Nephron progenitor cell (in vitro differentiated cells): ENCODE measurements around the gene KRTAP4-1.

Experiments
- DNase-seq: peaks from one replicate; pipeline ENCODE4 v3.0.0; 2021
- H3K27ac Mint-ChIP-seq: 2 replicates; pipeline ENCODE4 v1.8.0; 2021; ENCODE audit warnings: mild to moderate bottlenecking, moderate library complexity, mixed read lengths
- H3K27me3 Mint-ChIP-seq: 2 replicates; pipeline ENCODE4 v1.8.0; 2021; ENCODE audit warnings: mild to moderate bottlenecking, low read depth, mixed read lengths; ENCODE audit not compliant: poor library complexity
- H3K36me3 Mint-ChIP-seq: 2 replicates; pipeline ENCODE4 v1.8.0; 2021; ENCODE audit warnings: low read depth, mixed read lengths
- H3K4me1 Mint-ChIP-seq: 2 replicates; pipeline ENCODE4 v1.8.0; 2021; ENCODE audit warnings: mixed read lengths
- H3K4me3 Mint-ChIP-seq: 2 replicates; pipeline ENCODE4 v1.8.0; 2021; ENCODE audit warnings: mild to moderate bottlenecking, moderate library complexity, mixed read lengths
- H3K9me3 Mint-ChIP-seq: 2 replicates; pipeline ENCODE4 v1.8.0; 2021; ENCODE audit warnings: mild to moderate bottlenecking, moderate library complexity, mixed read lengths
- TF ChIP-seq, protein P1 (sequence below): fragments of 200-600 bp; sonication (generic); IDR thresholded peaks from 2 replicates; pipeline ENCODE4 v1.5.0; 2021; ENCODE audit warnings: antibody characterized with exemption

Gene KRTAP4-1

DNA sequence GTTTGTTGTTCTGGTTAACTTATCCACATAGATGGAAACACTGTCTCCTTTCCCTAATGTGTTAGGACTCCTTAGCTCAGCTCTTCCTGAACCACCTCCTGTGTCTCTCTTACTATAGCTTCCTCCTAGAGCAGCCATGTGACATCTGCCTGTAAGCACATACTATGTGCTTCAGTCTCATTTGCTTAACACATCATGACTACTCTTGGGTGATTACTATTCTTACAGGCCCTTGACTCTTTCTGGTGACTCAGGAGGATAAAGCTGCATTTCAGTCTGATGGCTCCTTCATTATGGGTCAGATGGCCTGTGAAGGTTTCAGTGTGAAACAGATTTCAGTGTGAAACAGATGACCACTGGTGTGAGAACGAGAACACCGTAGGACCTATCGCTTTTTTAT, 6.4 kb downstream of the KRTAP4-1 start:
- DNase-seq: no peak
- Mint-ChIP-seq H3K27me3 (peaks cover 4% of the 10 kb centered on the region), H3K4me3 (no peak overlapping the region), H3K9me3 (no peaks in the 10 kb centered on the region), H3K27ac (no peak overlapping the region), H3K36me3 (no peaks in the 10 kb centered on the region), H3K4me1 (no peaks in the 10 kb centered on the region)
- TF ChIP-seq, protein P1, sequence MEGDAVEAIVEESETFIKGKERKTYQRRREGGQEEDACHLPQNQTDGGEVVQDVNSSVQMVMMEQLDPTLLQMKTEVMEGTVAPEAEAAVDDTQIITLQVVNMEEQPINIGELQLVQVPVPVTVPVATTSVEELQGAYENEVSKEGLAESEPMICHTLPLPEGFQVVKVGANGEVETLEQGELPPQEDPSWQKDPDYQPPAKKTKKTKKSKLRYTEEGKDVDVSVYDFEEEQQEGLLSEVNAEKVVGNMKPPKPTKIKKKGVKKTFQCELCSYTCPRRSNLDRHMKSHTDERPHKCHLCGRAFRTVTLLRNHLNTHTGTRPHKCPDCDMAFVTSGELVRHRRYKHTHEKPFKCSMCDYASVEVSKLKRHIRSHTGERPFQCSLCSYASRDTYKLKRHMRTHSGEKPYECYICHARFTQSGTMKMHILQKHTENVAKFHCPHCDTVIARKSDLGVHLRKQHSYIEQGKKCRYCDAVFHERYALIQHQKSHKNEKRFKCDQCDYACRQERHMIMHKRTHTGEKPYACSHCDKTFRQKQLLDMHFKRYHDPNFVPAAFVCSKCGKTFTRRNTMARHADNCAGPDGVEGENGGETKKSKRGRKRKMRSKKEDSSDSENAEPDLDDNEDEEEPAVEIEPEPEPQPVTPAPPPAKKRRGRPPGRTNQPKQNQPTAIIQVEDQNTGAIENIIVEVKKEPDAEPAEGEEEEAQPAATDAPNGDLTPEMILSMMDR: no peak

DNA sequence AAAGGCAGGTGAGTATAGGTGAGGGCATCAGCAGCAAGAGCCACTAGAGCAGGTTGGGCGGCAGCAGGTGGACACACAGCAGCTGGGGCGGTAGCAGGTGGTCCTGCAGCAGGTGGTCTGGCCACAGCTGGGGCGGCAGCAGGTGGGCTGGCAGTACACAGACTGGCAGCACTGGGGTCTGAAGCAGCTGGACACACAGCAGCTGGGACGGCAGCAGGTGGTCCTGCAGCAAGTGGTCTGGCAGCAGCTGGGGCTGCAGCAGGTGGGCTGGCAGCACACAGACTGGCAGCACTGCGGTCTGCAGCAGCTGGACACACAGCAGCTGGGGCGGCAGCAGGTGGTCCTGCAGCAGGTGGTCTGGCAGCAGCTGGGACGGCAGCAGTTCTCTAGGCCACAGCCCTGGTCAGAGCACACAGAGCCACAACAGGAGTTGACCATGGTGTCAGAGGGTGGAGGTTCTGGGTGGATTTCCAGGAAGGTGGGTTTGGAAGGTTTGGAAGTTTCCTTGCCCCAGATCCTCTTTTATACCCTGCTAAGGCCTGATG, 6.9 kb downstream of the KRTAP4-1 start, which contains the start of gene KRTAP4-2:
KRTAP4-2 (minus strand) TSS at position 495 of the 545 bp plus-strand sequence; CDS start at position 438, 57 bp downstream.
- Mint-ChIP-seq H3K27ac (no peak within 1 kb of the TSS), H3K9me3 (no peaks in the 10 kb centered on the region), H3K4me1 (no peaks in the 10 kb centered on the region), H3K36me3 (no peaks in the 10 kb centered on the region), H3K27me3 (peaks cover 4% of the 10 kb centered on the region), H3K4me3 (no peak within 1 kb of the TSS)
- DNase-seq: no peak
- TF ChIP-seq, protein P1: no peak

DNA sequence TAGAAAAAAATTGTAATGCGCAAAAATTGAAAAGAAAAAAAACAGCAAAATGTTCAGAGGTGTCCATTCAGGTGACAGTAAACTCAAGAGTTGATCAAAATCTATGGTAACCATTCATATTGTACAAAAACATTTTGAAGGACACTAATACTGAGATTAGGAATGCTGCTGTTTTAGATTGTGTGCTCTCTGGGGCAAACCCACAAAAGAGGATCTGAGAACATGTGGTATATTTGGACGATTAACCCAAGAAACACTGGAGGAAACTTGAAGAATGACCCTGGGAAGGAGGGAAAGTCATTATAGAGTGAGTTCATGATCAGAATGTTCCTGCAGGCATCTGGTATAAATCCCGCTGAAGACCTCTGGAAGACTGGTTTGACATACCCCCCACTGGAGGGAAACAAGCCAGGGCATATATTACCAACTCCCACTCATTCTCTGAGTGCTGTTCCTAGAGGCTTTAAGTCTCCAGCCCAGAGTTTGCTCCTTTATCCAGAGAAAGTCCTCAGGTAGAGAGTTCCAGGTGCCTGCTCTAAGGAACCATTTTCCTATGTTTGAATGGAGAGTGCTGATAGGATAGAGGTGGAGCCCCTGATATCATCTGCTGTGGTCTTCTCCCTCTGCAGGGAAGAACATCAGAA, 7.8 kb downstream of the KRTAP4-1 start:
- Mint-ChIP-seq H3K4me1 (no peaks in the 10 kb centered on the region), H3K27ac (no peak overlapping the region), H3K9me3 (no peaks in the 10 kb centered on the region), H3K36me3 (no peaks in the 10 kb centered on the region), H3K4me3 (no peak overlapping the region), H3K27me3 (peaks cover 4% of the 10 kb centered on the region)
- DNase-seq: no peak
- TF ChIP-seq, protein P1: no peak

DNA sequence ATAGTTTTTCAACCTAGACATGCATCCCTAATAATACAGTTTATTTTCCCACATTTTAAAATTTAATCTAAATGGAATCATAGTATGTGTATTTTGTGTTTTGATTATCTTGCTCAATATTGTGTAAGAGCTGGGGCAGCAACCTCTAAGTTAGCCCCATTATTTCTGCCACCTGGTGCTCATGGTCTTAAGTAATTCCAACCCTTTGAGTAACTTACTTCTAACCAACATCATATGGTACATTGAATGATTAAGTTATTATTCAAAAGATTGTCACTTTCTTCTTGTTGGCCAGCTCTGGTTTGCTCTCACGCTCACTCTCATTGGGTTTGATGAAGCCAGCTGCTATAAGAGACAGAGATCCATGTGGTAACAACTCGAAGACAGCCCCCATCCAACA, 12.8 kb downstream of the KRTAP4-1 start:
- Mint-ChIP-seq H3K27ac (no peak overlapping the region), H3K4me3 (no peak overlapping the region), H3K36me3 (no peaks in the 10 kb centered on the region), H3K9me3 (no peaks in the 10 kb centered on the region), H3K27me3 (peaks cover 8% of the 10 kb centered on the region), H3K4me1 (no peaks in the 10 kb centered on the region)
- no peak for DNase-seq
- TF ChIP-seq, protein P1: no peak

DNA sequence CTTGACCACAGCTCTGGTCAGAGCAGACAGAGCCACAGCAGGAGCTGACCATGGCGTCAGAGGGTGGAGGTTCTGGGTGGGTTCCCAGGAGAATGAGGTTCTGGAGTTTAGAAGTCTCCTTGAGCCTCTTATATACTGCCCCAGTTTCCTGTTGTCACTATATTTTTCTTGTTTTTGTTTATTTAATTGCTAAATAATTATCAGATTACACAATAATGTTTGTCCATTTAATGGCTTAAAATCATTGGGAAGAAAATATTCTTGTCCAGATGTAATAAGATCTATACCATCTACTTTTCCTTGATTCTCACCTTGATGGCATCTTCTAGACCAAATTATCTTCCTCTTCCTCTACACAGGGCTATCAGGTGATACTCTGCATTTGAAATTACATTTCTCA, 16.6 kb downstream of the KRTAP4-1 start, which contains the start of gene KRTAP4-3:
KRTAP4-3 (minus strand) TSS at position 101 of the 400 bp plus-strand sequence; CDS start at position 52, 49 bp downstream.
- H3K27me3 Mint-ChIP-seq: peaks cover 3% of the 10 kb centered on the region
- TF ChIP-seq, protein P1: no peak
- H3K36me3 Mint-ChIP-seq: no peaks in the 10 kb centered on the region
- H3K9me3 Mint-ChIP-seq: no peaks in the 10 kb centered on the region
- H3K4me1 Mint-ChIP-seq: no peaks in the 10 kb centered on the region
- H3K4me3 Mint-ChIP-seq: no peak within 1 kb of the TSS
- no peak within 1 kb of the TSS for H3K27ac Mint-ChIP-seq
- DNase-seq: no peak

DNA sequence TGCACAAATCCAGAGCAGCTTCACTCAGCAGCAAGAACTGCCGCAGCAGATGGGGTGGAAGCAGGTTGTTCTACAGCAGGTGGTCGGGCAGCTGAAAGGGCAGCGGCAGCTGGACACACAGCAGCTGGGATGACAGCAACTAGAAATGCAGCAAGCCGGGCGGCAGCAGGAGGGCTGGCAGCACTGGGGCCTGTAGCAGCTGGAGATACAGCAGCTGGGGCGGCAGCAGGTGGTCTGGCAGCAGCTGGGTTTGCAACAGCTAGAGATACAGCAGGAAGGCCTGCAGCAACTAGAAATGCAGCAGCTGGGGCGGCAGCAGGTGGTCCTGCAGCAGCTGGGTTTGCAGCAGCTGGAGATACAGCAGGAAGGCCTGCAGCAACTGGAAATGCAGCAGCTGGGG, 17.1 kb downstream of the KRTAP4-1 start:
- no peak for DNase-seq
- TF ChIP-seq, protein P1: no peak
- H3K27me3 Mint-ChIP-seq: peaks cover 3% of the 10 kb centered on the region
- H3K36me3 Mint-ChIP-seq: no peaks in the 10 kb centered on the region
- H3K27ac Mint-ChIP-seq: no peak overlapping the region
- no peaks in the 10 kb centered on the region for H3K9me3 Mint-ChIP-seq
- no peak overlapping the region for H3K4me3 Mint-ChIP-seq
- H3K4me1 Mint-ChIP-seq: no peaks in the 10 kb centered on the region
